Measurements from ENCODE around the gene TRAPPC5. TPM values are rescaled to one million over a fixed set of nuclear protein-coding genes. Genes with fewer than 3 reads are reported as not detected.
A peak's percentile ranks its signal among the peaks of the same experiment; 100 is the strongest.

Gene TRAPPC5
- total and polyA plus RNA-seq, 10 of the 15 experiments (the other 5 are each of a cell fraction or from before 2014, with no cell fraction given), result 4.2 to 210 (median 89.1) TPM

DNA sequence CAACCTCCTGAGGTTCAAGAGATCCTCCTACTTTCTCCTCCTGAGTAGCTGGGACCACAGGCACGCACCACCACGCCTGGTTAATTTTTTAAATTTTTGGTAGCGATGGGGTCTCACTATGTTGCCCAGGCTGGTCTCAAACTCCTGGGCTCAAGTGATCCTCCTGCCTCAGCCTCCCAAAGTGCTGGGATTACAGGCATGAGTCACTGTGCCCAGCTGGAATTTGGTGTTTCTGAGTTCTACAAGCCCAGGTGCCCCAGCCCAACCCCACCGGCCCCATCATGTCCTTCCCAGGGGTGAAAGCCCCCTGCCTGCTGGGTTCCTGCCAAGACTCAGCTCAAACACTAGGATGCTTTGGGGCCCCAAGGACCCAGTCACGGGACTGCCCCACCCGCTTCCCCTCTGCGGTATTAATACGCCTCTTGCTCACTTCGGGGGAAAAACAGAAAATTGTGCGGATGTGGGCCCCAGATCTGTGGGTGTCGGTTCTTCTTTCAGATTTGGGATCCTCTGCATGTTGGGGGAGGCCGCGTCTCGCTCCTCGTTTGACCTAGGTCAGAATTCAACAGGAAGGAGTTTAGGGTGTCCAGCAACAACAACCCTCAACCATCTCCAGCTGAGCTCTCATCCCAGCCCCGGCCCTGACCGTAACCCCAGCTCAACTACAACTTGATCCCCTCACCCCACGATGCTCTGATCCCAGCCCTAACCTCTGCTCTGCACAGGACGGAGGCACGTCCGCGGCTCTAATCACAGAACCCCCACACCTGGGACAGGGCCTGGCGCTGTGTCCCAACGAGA, 25.0 kb downstream of the TRAPPC5 start (continued):
- TF ChIP-seq TAF1 (IDR thresholded peaks at IDR 0.05; ENCODE audit: borderline replicate concordance, low read depth, low read length) (peak; percentile 47; the same call in 1 of the 2 replicates), NRF1 (conservative IDR thresholded peaks at IDR 0.05; ENCODE audit: low read depth, low read length) (no peak), YY1 (IDR thresholded peaks at IDR 0.05; ENCODE audit: low read depth, low read length) (peak; percentile 59), IKZF1 (conservative IDR thresholded peaks at IDR 0.05) (peak; percentile 98), HCFC1 (IDR thresholded peaks at IDR 0.05; ENCODE audit: low read length) (no peak), POLR2AphosphoS2 (IDR thresholded peaks at IDR 0.05; ENCODE audit: low read depth, low read length) (no peak), CBX5 (IDR thresholded peaks at IDR 0.05; ENCODE audit: low read depth) (peak; percentile 90; the same call in 1 of the 2 replicates), SMC3 (IDR thresholded peaks at IDR 0.05; ENCODE audit: borderline replicate concordance, low read length) (peak; percentile 7; the same call in 1 of the 2 replicates), ZBED1 (IDR thresholded peaks at IDR 0.05; ENCODE audit: borderline replicate concordance) (peak; percentile 90), RBBP5 (conservative IDR thresholded peaks at IDR 0.05) (no peak), ZSCAN29 (IDR thresholded peaks at IDR 0.05) (peak; percentile 46; the same call in 1 of the 2 replicates), GATAD2B (conservative IDR thresholded peaks at IDR 0.05; ENCODE audit: low read depth) (peak; percentile 95), DPF2 (IDR thresholded peaks at IDR 0.05) (peak; percentile 95), LARP7 (IDR thresholded peaks at IDR 0.05) (no peak), PML (IDR thresholded peaks at IDR 0.05; ENCODE audit: low read length) (peak; percentile 70; the same call in 1 of the 2 replicates), IKZF2 (IDR thresholded peaks at IDR 0.05) (peak; percentile 98), NR2F1 (conservative IDR thresholded peaks at IDR 0.05) (peak; percentile 90), SUPT20H (IDR thresholded peaks at IDR 0.05; ENCODE audit: borderline replicate concordance, control insufficient read depth, low read depth, low read length) (no peak), BRCA1 (IDR thresholded peaks at IDR 0.05; ENCODE audit: low read depth, low read length) (no peak), NR2C2 (IDR thresholded peaks at IDR 0.05; ENCODE audit: borderline replicate concordance, control insufficient read depth, insufficient read length, low read depth) (no peak), RAD21 (IDR thresholded peaks at IDR 0.05; ENCODE audit: insufficient read depth, low read depth, low read length) (peak; percentile 52), IRF4 (IDR thresholded peaks at IDR 0.05; ENCODE audit: low read depth, low read length) (peak; percentile 71), CHD2 (IDR thresholded peaks at IDR 0.05; ENCODE audit: borderline replicate concordance, low read depth, low read length) (peak; percentile 67), ZNF24 (IDR thresholded peaks at IDR 0.05) (peak; percentile 64; the same call in 1 of the 2 replicates), RFX5 (IDR thresholded peaks at IDR 0.05; ENCODE audit: low read depth, low read length) (no peak)
- TF ChIP-seq, protein P1, sequence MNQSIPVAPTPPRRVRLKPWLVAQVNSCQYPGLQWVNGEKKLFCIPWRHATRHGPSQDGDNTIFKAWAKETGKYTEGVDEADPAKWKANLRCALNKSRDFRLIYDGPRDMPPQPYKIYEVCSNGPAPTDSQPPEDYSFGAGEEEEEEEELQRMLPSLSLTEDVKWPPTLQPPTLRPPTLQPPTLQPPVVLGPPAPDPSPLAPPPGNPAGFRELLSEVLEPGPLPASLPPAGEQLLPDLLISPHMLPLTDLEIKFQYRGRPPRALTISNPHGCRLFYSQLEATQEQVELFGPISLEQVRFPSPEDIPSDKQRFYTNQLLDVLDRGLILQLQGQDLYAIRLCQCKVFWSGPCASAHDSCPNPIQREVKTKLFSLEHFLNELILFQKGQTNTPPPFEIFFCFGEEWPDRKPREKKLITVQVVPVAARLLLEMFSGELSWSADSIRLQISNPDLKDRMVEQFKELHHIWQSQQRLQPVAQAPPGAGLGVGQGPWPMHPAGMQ (IDR thresholded peaks at IDR 0.05; ENCODE audit: borderline replicate concordance), result no peak
- TF ChIP-seq, protein P2, sequence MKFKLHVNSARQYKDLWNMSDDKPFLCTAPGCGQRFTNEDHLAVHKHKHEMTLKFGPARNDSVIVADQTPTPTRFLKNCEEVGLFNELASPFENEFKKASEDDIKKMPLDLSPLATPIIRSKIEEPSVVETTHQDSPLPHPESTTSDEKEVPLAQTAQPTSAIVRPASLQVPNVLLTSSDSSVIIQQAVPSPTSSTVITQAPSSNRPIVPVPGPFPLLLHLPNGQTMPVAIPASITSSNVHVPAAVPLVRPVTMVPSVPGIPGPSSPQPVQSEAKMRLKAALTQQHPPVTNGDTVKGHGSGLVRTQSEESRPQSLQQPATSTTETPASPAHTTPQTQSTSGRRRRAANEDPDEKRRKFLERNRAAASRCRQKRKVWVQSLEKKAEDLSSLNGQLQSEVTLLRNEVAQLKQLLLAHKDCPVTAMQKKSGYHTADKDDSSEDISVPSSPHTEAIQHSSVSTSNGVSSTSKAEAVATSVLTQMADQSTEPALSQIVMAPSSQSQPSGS (IDR thresholded peaks at IDR 0.05; ENCODE audit: low read length), result peak; percentile 96
- TF ChIP-seq, protein P3, sequence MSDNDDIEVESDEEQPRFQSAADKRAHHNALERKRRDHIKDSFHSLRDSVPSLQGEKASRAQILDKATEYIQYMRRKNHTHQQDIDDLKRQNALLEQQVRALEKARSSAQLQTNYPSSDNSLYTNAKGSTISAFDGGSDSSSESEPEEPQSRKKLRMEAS (IDR thresholded peaks at IDR 0.05; ENCODE audit: low read depth, low read length), result 0 out of 2 replicates have a peak, but pooled peaks have one; percentile 31
- TF ChIP-seq, protein P4, sequence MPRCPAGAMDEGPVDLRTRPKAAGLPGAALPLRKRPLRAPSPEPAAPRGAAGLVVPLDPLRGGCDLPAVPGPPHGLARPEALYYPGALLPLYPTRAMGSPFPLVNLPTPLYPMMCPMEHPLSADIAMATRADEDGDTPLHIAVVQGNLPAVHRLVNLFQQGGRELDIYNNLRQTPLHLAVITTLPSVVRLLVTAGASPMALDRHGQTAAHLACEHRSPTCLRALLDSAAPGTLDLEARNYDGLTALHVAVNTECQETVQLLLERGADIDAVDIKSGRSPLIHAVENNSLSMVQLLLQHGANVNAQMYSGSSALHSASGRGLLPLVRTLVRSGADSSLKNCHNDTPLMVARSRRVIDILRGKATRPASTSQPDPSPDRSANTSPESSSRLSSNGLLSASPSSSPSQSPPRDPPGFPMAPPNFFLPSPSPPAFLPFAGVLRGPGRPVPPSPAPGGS (IDR thresholded peaks at IDR 0.05; ENCODE audit: borderline replicate concordance, insufficient read depth, low read depth, low read length, poor library complexity, severe bottlenecking), result peak; percentile 100

Data from GM12878 (cell line).